Left lobe of liver (tissue), 2 donors: ENCODE results near the gene PEG3. TPM values are rescaled to one million over a fixed set of nuclear protein-coding genes. Genes with fewer than 3 reads are reported as not detected.

ENCODE experiments used
- ATAC-seq: fragments of 200-7000 bp; cut with Tn5 transposase; one replicate; pipeline ENCODE4 v1.9.1; 2020; ENCODE audit warnings: mild to moderate bottlenecking, moderate library complexity
- DNase-seq: peaks from one replicate; pipeline ENCODE4 v3.0.0-alpha.2; 2020; ENCODE audit warnings: low spot score
- total RNA-seq: library from RNA; stranded (reverse); gene quantifications from one replicate; pipeline ENCODE4 v1.2.1, GENCODE V29; 2021
- donor health status: DM: no; HTN: no; CAD: no; lungs with moderate emphysema.
- donor health status: DM: no; HTN: yes; CAD: no.

Gene PEG3
- total RNA-seq, 1 donor from 2014 or later, result 11.8 TPM

- DNase-seq (no peak), ATAC-seq (no peak)
Measured at GRCh38 chr19:56811480-56811879, 29.0 kb downstream of the PEG3 start.

- no peak for DNase-seq
- ATAC-seq, result no peak
Measured at GRCh38 chr19:56810260-56810659, 30.3 kb downstream of the PEG3 start.

- no peak for DNase-seq
- no peak for ATAC-seq
Measured at GRCh38 chr19:56808717-56809392, 31.7 kb downstream of the PEG3 start.

GRCh38 chr19:56806639-56807038 is 33.9 kb downstream of the PEG3 start:
- ATAC-seq (no peak), DNase-seq (no peak)

Other genes starting within 250 kb of the PEG3 start
- gene ZNF71, start 245.4 kb downstream of the PEG3 start, total RNA-seq, result 1.8 TPM
- not detected for gene SMIM17, start 197.6 kb downstream of the PEG3 start, total RNA-seq
- gene ZNF835, start 169.0 kb downstream of the PEG3 start, total RNA-seq, result 0.58 TPM
- not detected for gene ZIM2, start within 50 bp of the PEG3 start, total RNA-seq